GM18507 (cell line): Measurements from ENCODE around the gene FAM169A.

Experiments
- DNase-seq: peaks from one replicate; pipeline ENCODE4 v3.0.0; 2011; ENCODE audit warnings: low read depth; ENCODE audit not compliant: insufficient read length; ENCODE audit errors: extremely low spot score
- FAIRE-seq: peaks from 2 replicates; lab custom pipeline; 2011; peaks lifted over from hg19 to GRCh38; lab: Jason Lieb, UNC

Gene FAM169A

DNA sequence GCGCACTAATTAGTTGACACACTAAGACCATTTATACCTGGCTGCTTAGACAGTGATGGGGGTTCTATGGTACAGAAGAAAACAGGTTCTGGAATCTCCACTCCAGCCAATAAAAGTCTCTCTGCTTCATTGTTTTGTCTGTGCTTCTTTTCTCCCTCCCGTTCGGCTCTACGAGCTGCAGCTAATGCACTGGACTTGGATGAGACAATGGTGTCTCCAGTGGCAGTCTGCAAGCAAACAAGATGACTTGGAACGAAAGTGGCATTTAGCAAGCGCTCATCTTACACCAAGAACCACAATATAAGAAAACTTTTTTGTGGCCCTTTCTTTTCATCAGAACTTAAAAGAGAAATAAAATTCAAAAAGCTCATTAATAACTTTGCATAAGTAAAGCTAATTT is 129.4 kb downstream of the FAM169A start:
- FAIRE-seq (no peak), DNase-seq (no peak)
